Mesendoderm (in vitro differentiated cells): ENCODE results near the gene LAMA4.

Experiments
- DNase-seq: peaks from one replicate; pipeline ENCODE4 v3.0.0; 2013
- H2AK5ac ChIP-seq: 2 replicates; pipeline ENCODE4 v1.6.1; 2013; ENCODE audit warnings: low read length, inconsistent platforms
- H2BK120ac ChIP-seq: 2 replicates; pipeline ENCODE4 v1.6.1; 2013; ENCODE audit warnings: low read depth, mild to moderate bottlenecking, low read length, moderate library complexity, mixed read lengths
- H2BK15ac ChIP-seq: replicated peaks from 2 replicates; pipeline ENCODE4 v1.6.1; 2013; ENCODE audit warnings: low read depth, mild to moderate bottlenecking, moderate library complexity
- H2BK5ac ChIP-seq: 2 replicates; pipeline ENCODE4 v1.6.1; 2013; ENCODE audit warnings: low read length, inconsistent platforms
- H3K18ac ChIP-seq: 2 replicates; pipeline ENCODE4 v1.6.1; 2013; ENCODE audit warnings: mild to moderate bottlenecking, low read length, mixed read lengths
- H3K23ac ChIP-seq: one replicate; pipeline ENCODE4 v1.6.1; 2013; ENCODE audit warnings: low read length
- H3K27ac ChIP-seq: 2 replicates; pipeline ENCODE4 v1.5.1; 2013; ENCODE audit warnings: low read depth, mild to moderate bottlenecking, inconsistent platforms, low read length, moderate library complexity
- H3K27me3 ChIP-seq: 2 replicates; pipeline ENCODE4 v1.6.1; 2013; ENCODE audit warnings: low read length, control low read depth, mild to moderate bottlenecking, inconsistent platforms; ENCODE audit not compliant: insufficient read depth, poor library complexity
- H3K36me3 ChIP-seq: 2 replicates; pipeline ENCODE4 v1.6.1; 2013; ENCODE audit warnings: low read length, inconsistent platforms; ENCODE audit not compliant: control insufficient read depth, insufficient read depth
- H3K4ac ChIP-seq: one replicate; pipeline ENCODE4 v1.6.1; 2013; ENCODE audit warnings: low read depth, mild to moderate bottlenecking, low read length, moderate library complexity
- H3K4me1 ChIP-seq: 2 replicates; pipeline ENCODE4 v1.6.1; 2013; ENCODE audit warnings: low read depth, low read length, inconsistent platforms; ENCODE audit not compliant: control insufficient read depth
- H3K4me2 ChIP-seq: 2 replicates; pipeline ENCODE4 v1.6.1; 2013; ENCODE audit warnings: low read length
- H3K4me3 ChIP-seq: 2 replicates; pipeline ENCODE4 v1.5.1; 2013; ENCODE audit warnings: mild to moderate bottlenecking, low read length
- H3K56ac ChIP-seq: one replicate; pipeline ENCODE4 v1.6.1; 2013; ENCODE audit warnings: low read length
- H3K79me1 ChIP-seq: 2 replicates; pipeline ENCODE4 v1.6.1; 2013; ENCODE audit warnings: low read length, inconsistent platforms
- H3K79me2 ChIP-seq: 2 replicates; pipeline ENCODE4 v1.6.1; 2013; ENCODE audit warnings: mild to moderate bottlenecking, low read length; ENCODE audit not compliant: control insufficient read depth, insufficient read depth
- H3K9ac ChIP-seq: 2 replicates; pipeline ENCODE4 v1.6.1; 2013; ENCODE audit warnings: low read length, inconsistent platforms
- H4K5ac ChIP-seq: one replicate; pipeline ENCODE4 v1.6.1; 2013; ENCODE audit warnings: low read length
- H4K8ac ChIP-seq: one replicate; pipeline ENCODE4 v1.6.1; 2013; ENCODE audit warnings: low read depth, mild to moderate bottlenecking, control low read depth, low read length, moderate library complexity
- WGBS: extraction: QIAGEN DNeasy Blood & Tissue Kit; methylation state at CpG from one replicate; pipeline ENCODE4 v1.1.7; 2013; ENCODE audit warnings: low lambda C conversion rate, missing lambda C conversion rate; ENCODE audit not compliant: insufficient coverage; ENCODE audit errors: extremely low coverage; 5-methylcytosine and 5-hydroxymethylcytosine counted together

The LAMA4 gene

GRCh38 chr6:112298021-112298745 is 43.8 kb upstream of the LAMA4 start:
- no peak overlapping the region for H4K5ac ChIP-seq
- no peak for DNase-seq
- H3K18ac ChIP-seq: no peak overlapping the region
- no peaks in the 10 kb centered on the region for H3K27me3 ChIP-seq
- H3K4me3 ChIP-seq: no peak overlapping the region
- H2BK120ac ChIP-seq: no peak overlapping the region
- no peak overlapping the region for H3K4me2 ChIP-seq
- no peaks in the 10 kb centered on the region for H3K79me1 ChIP-seq
- no peaks in the 10 kb centered on the region for H3K79me2 ChIP-seq
- no peak overlapping the region for H2BK5ac ChIP-seq
- H4K8ac ChIP-seq: no peak overlapping the region
- WGBS: no CpG with 5 or more reads among the region's 7 CpGs
- no peaks in the 10 kb centered on the region for H3K36me3 ChIP-seq
- no peak overlapping the region for H3K23ac ChIP-seq
- no peak overlapping the region for H3K4ac ChIP-seq
- no peak overlapping the region for H2BK15ac ChIP-seq
- H3K56ac ChIP-seq: no peak overlapping the region
- H3K9ac ChIP-seq: no peak overlapping the region
- no peak overlapping the region for H2AK5ac ChIP-seq
- H3K4me1 ChIP-seq: no peaks in the 10 kb centered on the region
- no peak overlapping the region for H3K27ac ChIP-seq

- Histone ChIP-seq H3K23ac (no peak overlapping the region), H3K79me1 (no peaks in the 10 kb centered on the region), H3K4me1 (no peaks in the 10 kb centered on the region), H3K27ac (no peak overlapping the region), H3K79me2 (no peaks in the 10 kb centered on the region), H2AK5ac (no peak overlapping the region), H2BK5ac (no peak overlapping the region), H4K8ac (no peak overlapping the region), H3K4me2 (no peak overlapping the region), H4K5ac (no peak overlapping the region), H2BK120ac (no peak overlapping the region), H3K18ac (no peak overlapping the region), H3K4me3 (no peak overlapping the region), H3K9ac (no peak overlapping the region), H3K56ac (no peak overlapping the region), H2BK15ac (no peak overlapping the region), H3K4ac (no peak overlapping the region), H3K27me3 (no peaks in the 10 kb centered on the region), H3K36me3 (no peaks in the 10 kb centered on the region)
- DNase-seq: no peak
Measured at GRCh38 chr6:112296694-112297093, 42.3 kb upstream of the LAMA4 start.

- H3K9ac ChIP-seq: no peak overlapping the region
- H3K27ac ChIP-seq: no peak overlapping the region
- H2BK120ac ChIP-seq: no peak overlapping the region
- no peaks in the 10 kb centered on the region for H3K4me1 ChIP-seq
- WGBS: no CpG with 5 or more reads among the region's 2 CpGs
- DNase-seq: peak; percentile 85
- H3K79me2 ChIP-seq: no peaks in the 10 kb centered on the region
- H2BK15ac ChIP-seq: no peak overlapping the region
- H3K79me1 ChIP-seq: no peaks in the 10 kb centered on the region
- no peak overlapping the region for H3K4ac ChIP-seq
- no peak overlapping the region for H4K5ac ChIP-seq
- H3K4me3 ChIP-seq: no peak overlapping the region
- no peaks in the 10 kb centered on the region for H3K27me3 ChIP-seq
- H2BK5ac ChIP-seq: no peak overlapping the region
- H3K56ac ChIP-seq: no peak overlapping the region
- no peaks in the 10 kb centered on the region for H3K36me3 ChIP-seq
- no peak overlapping the region for H2AK5ac ChIP-seq
- no peak overlapping the region for H3K18ac ChIP-seq
- H4K8ac ChIP-seq: no peak overlapping the region
- H3K4me2 ChIP-seq: no peak overlapping the region
- no peak overlapping the region for H3K23ac ChIP-seq
Measured at GRCh38 chr6:112296122-112296521, 41.8 kb upstream of the LAMA4 start.

- Histone ChIP-seq H3K18ac (no peak overlapping the region), H3K4me1 (no peaks in the 10 kb centered on the region)
- WGBS: no CpG with 5 or more reads among the region's 1 CpG
Measured at GRCh38 chr6:112291161-112291762, 36.9 kb upstream of the LAMA4 start.

GRCh38 chr6:112289038-112289566 is 34.7 kb upstream of the LAMA4 start:
- Histone ChIP-seq H3K9ac (no peak overlapping the region), H3K4me1 (no peaks in the 10 kb centered on the region), H3K23ac (no peak overlapping the region), H2AK5ac (no peak overlapping the region), H4K5ac (no peak overlapping the region), H3K56ac (no peak overlapping the region), H3K79me1 (no peaks in the 10 kb centered on the region), H4K8ac (no peak overlapping the region), H3K18ac (no peak overlapping the region), H2BK15ac (no peak overlapping the region), H3K4me2 (no peak overlapping the region), H2BK5ac (no peak overlapping the region), H3K27ac (no peak overlapping the region), H3K4me3 (no peak overlapping the region), H3K27me3 (no peaks in the 10 kb centered on the region), H3K4ac (no peak overlapping the region), H2BK120ac (no peak overlapping the region), H3K79me2 (no peaks in the 10 kb centered on the region), H3K36me3 (no peaks in the 10 kb centered on the region)
- WGBS: no CpG with 5 or more reads among the region's 4 CpGs
- peak; percentile 25 for DNase-seq

More at GRCh38 chr6:112291161-112291762, 36.9 kb upstream of the LAMA4 start:
- no peaks in the 10 kb centered on the region for H3K79me1 ChIP-seq
- H2BK120ac ChIP-seq: no peak overlapping the region
- H3K56ac ChIP-seq: no peak overlapping the region
- H4K8ac ChIP-seq: no peak overlapping the region
- no peak overlapping the region for H3K4me3 ChIP-seq
- H2AK5ac ChIP-seq: no peak overlapping the region
- no peak overlapping the region for H2BK15ac ChIP-seq
- H3K9ac ChIP-seq: no peak overlapping the region
- H3K4me2 ChIP-seq: no peak overlapping the region
- DNase-seq: no peak
- H3K79me2 ChIP-seq: no peaks in the 10 kb centered on the region
- no peak overlapping the region for H3K27ac ChIP-seq
- H3K36me3 ChIP-seq: no peaks in the 10 kb centered on the region
- H2BK5ac ChIP-seq: no peak overlapping the region
- H3K4ac ChIP-seq: no peak overlapping the region
- no peaks in the 10 kb centered on the region for H3K27me3 ChIP-seq
- H4K5ac ChIP-seq: no peak overlapping the region
- no peak overlapping the region for H3K23ac ChIP-seq

GRCh38 chr6:112288475-112288874 is 34.1 kb upstream of the LAMA4 start:
- no peak overlapping the region for H3K9ac ChIP-seq
- H3K79me2 ChIP-seq: no peaks in the 10 kb centered on the region
- no peaks in the 10 kb centered on the region for H3K36me3 ChIP-seq
- no peak overlapping the region for H2AK5ac ChIP-seq
- no peak overlapping the region for H3K23ac ChIP-seq
- H2BK15ac ChIP-seq: no peak overlapping the region
- no peak overlapping the region for H3K4me2 ChIP-seq
- no peak for DNase-seq
- H2BK120ac ChIP-seq: no peak overlapping the region
- no peak overlapping the region for H3K4me3 ChIP-seq
- H3K4ac ChIP-seq: no peak overlapping the region
- H3K27ac ChIP-seq: no peak overlapping the region
- H4K5ac ChIP-seq: no peak overlapping the region
- H3K18ac ChIP-seq: no peak overlapping the region
- H3K4me1 ChIP-seq: no peaks in the 10 kb centered on the region
- no peaks in the 10 kb centered on the region for H3K79me1 ChIP-seq
- H2BK5ac ChIP-seq: no peak overlapping the region
- no peaks in the 10 kb centered on the region for H3K27me3 ChIP-seq
- H4K8ac ChIP-seq: no peak overlapping the region
- no peak overlapping the region for H3K56ac ChIP-seq
